IMR-90 (cell line): ENCODE measurements around the gene LIPE. TPM values are rescaled to one million over a fixed set of nuclear protein-coding genes. Genes with fewer than 3 reads are reported as not detected.

ENCODE experiments used
- ATAC-seq: fragments of 200-7000 bp; cut with Tn5 transposase; 2 replicates; pipeline ENCODE4 v1.9.1; 2020; ENCODE audit warnings: low read depth, mild to moderate bottlenecking, moderate library complexity
- BruUV-seq: library from RNA; stranded (reverse); fragments of 400-500 nt; replicated peaks from 2 replicates; lab custom pipeline; 2021; lab: Mats Ljungman, UMichigan
- CTCF ChIA-PET: fragments of 300-600 bp; formaldehyde crosslinking; extraction: SDS; loops from one replicate; lab custom pipeline; 2021; ENCODE audit warnings: antibody characterized with exemption; lab: Yijun Ruan, JAX
- POLR2A ChIA-PET: fragments of 300-600 bp; sonication (Branson Sonifier 250); formaldehyde crosslinking; loops from one replicate; lab custom pipeline; 2022; ENCODE audit warnings: antibody characterized with exemption; ENCODE audit not compliant: unreplicated experiment; lab: Charles Lee
- DNase-seq: peaks from one replicate; pipeline ENCODE4 v3.0.0; 2013
- H2AFZ ChIP-seq: replicated peaks from 2 replicates; pipeline ENCODE3; 2013; ENCODE audit warnings: low read length, mild to moderate bottlenecking; ENCODE audit not compliant: poor library complexity
- H2AK5ac ChIP-seq: 2 replicates; pipeline ENCODE4 v1.6.1; 2013; ENCODE audit warnings: low read depth, low read length, inconsistent platforms
- H2AK9ac ChIP-seq: replicated peaks from 2 replicates; pipeline ENCODE3; 2013; ENCODE audit warnings: mild to moderate bottlenecking, low read depth, low read length, moderate library complexity; ENCODE audit not compliant: poor library complexity
- H2BK120ac ChIP-seq: 2 replicates; pipeline ENCODE4 v1.6.1; 2013; ENCODE audit warnings: low read depth, low read length, inconsistent platforms
- H2BK15ac ChIP-seq: 3 replicates; pipeline ENCODE4 v1.6.1; 2013; ENCODE audit warnings: low read depth, low read length, inconsistent platforms
- H2BK20ac ChIP-seq: 2 replicates; pipeline ENCODE4 v1.6.1; 2013; ENCODE audit warnings: low read depth, mild to moderate bottlenecking, inconsistent platforms, low read length, moderate library complexity
- H2BK5ac ChIP-seq: 2 replicates; pipeline ENCODE4 v1.6.1; 2013; ENCODE audit warnings: mild to moderate bottlenecking, low read depth, low read length, inconsistent platforms; ENCODE audit not compliant: poor library complexity, severe bottlenecking
- H3K14ac ChIP-seq: replicated peaks from 2 replicates; pipeline ENCODE4 v1.6.1; 2013; ENCODE audit warnings: low read depth, low read length, inconsistent platforms
- H3K18ac ChIP-seq: 2 replicates; pipeline ENCODE4 v1.6.1; 2013; ENCODE audit warnings: low read depth, low read length, control low read depth
- H3K23ac ChIP-seq: 2 replicates; pipeline ENCODE4 v1.6.1; 2013; ENCODE audit warnings: low read depth, low read length, inconsistent platforms
- H3K27ac ChIP-seq: 2 replicates; pipeline ENCODE4 v1.5.1; 2013; ENCODE audit warnings: mild to moderate bottlenecking, control low read depth, low read length; ENCODE audit not compliant: insufficient read depth
- H3K27me3 ChIP-seq: 2 replicates; pipeline ENCODE4 v1.6.1; 2013; ENCODE audit warnings: low read length; ENCODE audit not compliant: control insufficient read depth, insufficient read depth
- H3K36me3 ChIP-seq: 2 replicates; pipeline ENCODE4 v1.6.1; 2013; ENCODE audit warnings: low read length, mixed read lengths; ENCODE audit not compliant: control insufficient read depth, insufficient read depth
- H3K4ac ChIP-seq: 2 replicates; pipeline ENCODE4 v1.6.1; 2013; ENCODE audit warnings: low read depth, low read length, inconsistent platforms
- H3K4me1 ChIP-seq: 2 replicates; pipeline ENCODE4 v1.6.1; 2013; ENCODE audit warnings: low read length, mixed read lengths; ENCODE audit not compliant: control insufficient read depth, insufficient read depth
- H3K4me2 ChIP-seq: 2 replicates; pipeline ENCODE4 v1.6.1; 2013; ENCODE audit warnings: low read depth, mild to moderate bottlenecking, control low read depth, low read length, moderate library complexity
- H3K4me3 ChIP-seq: 2 replicates; pipeline ENCODE4 v1.5.1; 2013; ENCODE audit warnings: low read depth, mild to moderate bottlenecking, control low read depth, low read length, moderate library complexity; ENCODE audit not compliant: insufficient read depth
- H3K56ac ChIP-seq: 2 replicates; pipeline ENCODE4 v1.6.1; 2013; ENCODE audit warnings: low read length, inconsistent platforms; ENCODE audit not compliant: insufficient read depth; ENCODE audit errors: extremely low read depth
- H3K79me1 ChIP-seq, 2 experiments: 2 replicates each; pipeline ENCODE4 v1.6.1; 2013; ENCODE audit warnings: low read length in 2 of 2, inconsistent platforms in 1 of 2, low read depth in 1 of 2
- H3K9ac ChIP-seq: 2 replicates; pipeline ENCODE4 v1.6.1; 2013; ENCODE audit warnings: low read depth, low read length, control low read depth
- H3K9me1 ChIP-seq: 2 replicates; pipeline ENCODE4 v1.6.1; 2013; ENCODE audit warnings: low read length, inconsistent platforms; ENCODE audit not compliant: insufficient read depth
- H3K9me3 ChIP-seq: 2 replicates; pipeline ENCODE4 v1.6.1; 2013; ENCODE audit warnings: low read length; ENCODE audit not compliant: control insufficient read depth, insufficient read depth
- H4K20me1 ChIP-seq: 2 replicates; pipeline ENCODE4 v1.6.1; 2013; ENCODE audit warnings: low read length, inconsistent platforms; ENCODE audit not compliant: insufficient read depth
- H4K5ac ChIP-seq: 2 replicates; pipeline ENCODE4 v1.6.1; 2013; ENCODE audit warnings: mild to moderate bottlenecking, low read depth, low read length, control low read depth
- H4K8ac ChIP-seq, 2 experiments: 2 replicates each; pipeline ENCODE4 v1.6.1; 2013; ENCODE audit warnings: low read depth in 2 of 2, low read length in 2 of 2, control low read depth in 1 of 2, inconsistent platforms in 1 of 2
- H4K91ac ChIP-seq: 2 replicates; pipeline ENCODE4 v1.6.1; 2013; ENCODE audit warnings: low read depth, low read length, inconsistent platforms; ENCODE audit not compliant: insufficient read depth
- BHLHE40 ChIP-seq: fragments of 150-350 bp; IDR thresholded peaks from 2 replicates; pipeline ENCODE4 v1.6.1; 2016; ENCODE audit warnings: mild to moderate bottlenecking, low read depth, low read length
- CEBPB ChIP-seq: IDR thresholded peaks from 2 replicates; pipeline ENCODE4 v1.6.1; 2012; ENCODE audit warnings: low read depth, low read length, improper control_type of control experiment
- CHD1 ChIP-seq: IDR thresholded peaks from 2 replicates; pipeline ENCODE4 v1.6.1; 2012; ENCODE audit warnings: low read depth, low read length, improper control_type of control experiment
- FOS ChIP-seq: fragments of 150-350 bp; IDR thresholded peaks from 2 replicates; pipeline ENCODE4 v1.6.1; 2016; ENCODE audit warnings: low read depth, low read length
- MAFK ChIP-seq: IDR thresholded peaks from 2 replicates; pipeline ENCODE4 v1.6.1; 2012; ENCODE audit warnings: low read depth, low read length, improper control_type of control experiment
- MXI1 ChIP-seq: IDR thresholded peaks from 2 replicates; pipeline ENCODE4 v1.6.1; 2012; ENCODE audit warnings: low read depth, mild to moderate bottlenecking, low read length, moderate library complexity, borderline replicate concordance
- NFE2L2 ChIP-seq: fragments of 150-350 bp; IDR thresholded peaks from 2 replicates; pipeline ENCODE4 v1.6.1; 2016; ENCODE audit warnings: low read depth, mild to moderate bottlenecking, low read length
- POLR2A ChIP-seq: IDR thresholded peaks from 2 replicates; pipeline ENCODE4 v1.6.1; 2012; ENCODE audit warnings: mild to moderate bottlenecking, low read depth, low read length
- RAD21 ChIP-seq: IDR thresholded peaks from 2 replicates; pipeline ENCODE4 v1.6.1; 2012; ENCODE audit warnings: low read length, improper control_type of control experiment
- RCOR1 ChIP-seq: IDR thresholded peaks from 2 replicates; pipeline ENCODE4 v1.6.1; 2012; ENCODE audit warnings: mild to moderate bottlenecking, low read length, improper control_type of control experiment; ENCODE audit not compliant: insufficient replicate concordance
- RFX5 ChIP-seq: IDR thresholded peaks from 2 replicates; pipeline ENCODE4 v1.8.0; 2012; ENCODE audit warnings: low read depth, mild to moderate bottlenecking, low read length, moderate library complexity
- SMC3 ChIP-seq: fragments of 150-350 bp; IDR thresholded peaks from 2 replicates; pipeline ENCODE4 v1.6.1; 2016; ENCODE audit warnings: low read depth, mild to moderate bottlenecking, antibody characterized with exemption, low read length, moderate library complexity
- WGBS, 2 experiments: methylation state at CpG; one replicate each; pipeline versions ENCODE4 v1.1.5 to v1.1.7; 2013; ENCODE audit warnings: missing lambda C conversion rate in 2 of 2; ENCODE audit not compliant: insufficient read length in 1 of 2; ENCODE audit errors: extremely low coverage in 2 of 2; 5-methylcytosine and 5-hydroxymethylcytosine counted together
- dilution Hi-C: fragments of 300-500 bp; cut with HindIII; formaldehyde crosslinking; loops from one replicate; pipeline ENCODE4 v1.14.3; 2018; ENCODE audit warnings: low sequenced_read_pairs; ENCODE audit not compliant: unreplicated experiment
- in situ Hi-C: fragments of 300-500 bp; cut with MboI; formaldehyde crosslinking; loops from 3 replicates; pipeline ENCODE4 v1.14.3; 2019; ENCODE audit warnings: low sequenced_read_pairs, inconsistent platforms, mixed read lengths
- intact Hi-C: fragments of 100-400 bp; cut with micrococcal nuclease; formaldehyde crosslinking; loops from 2 replicates; pipeline ENCODE4 v1.10.0; 2022
- polyA plus RNA-seq, 3 experiments: library from polyadenylated mRNA; depleted of rRNA; stranded (reverse); fragments of >200 nt; gene quantifications; 2 replicates each; pipeline ENCODE4 v1.2.3, GENCODE V29; 2012; ENCODE audit warnings: low replicate concordance in 1 of 3
- total RNA-seq: library from RNA; depleted of rRNA; stranded (reverse); fragments of >200 nt; gene quantifications from 2 replicates; pipeline ENCODE4 v1.2.3, GENCODE V29; 2012
- TF ChIP-seq, protein P1 (sequence below): fragments of 150-350 bp; IDR thresholded peaks from 2 replicates; pipeline ENCODE4 v1.6.1; 2017; ENCODE audit warnings: mild to moderate bottlenecking, antibody characterized with exemption, low read length, low read depth
- TF ChIP-seq, protein P2 (sequence below): fragments of 150-350 bp; IDR thresholded peaks from 2 replicates; pipeline ENCODE4 v1.6.1; 2016; ENCODE audit warnings: low read depth, mild to moderate bottlenecking, low read length, moderate library complexity, borderline replicate concordance
- TF ChIP-seq, protein P3 (sequence below): conservative IDR thresholded peaks from 2 replicates; pipeline ENCODE4 v1.5.1; 2012; ENCODE audit warnings: mild to moderate bottlenecking, low read depth, low read length, improper control_type of control experiment

LIPE gene
- total and polyA plus RNA-seq, 2 of the 4 experiments (the other 2 are of a cell fraction), result 1.1 to 5.4 TPM

DNA sequence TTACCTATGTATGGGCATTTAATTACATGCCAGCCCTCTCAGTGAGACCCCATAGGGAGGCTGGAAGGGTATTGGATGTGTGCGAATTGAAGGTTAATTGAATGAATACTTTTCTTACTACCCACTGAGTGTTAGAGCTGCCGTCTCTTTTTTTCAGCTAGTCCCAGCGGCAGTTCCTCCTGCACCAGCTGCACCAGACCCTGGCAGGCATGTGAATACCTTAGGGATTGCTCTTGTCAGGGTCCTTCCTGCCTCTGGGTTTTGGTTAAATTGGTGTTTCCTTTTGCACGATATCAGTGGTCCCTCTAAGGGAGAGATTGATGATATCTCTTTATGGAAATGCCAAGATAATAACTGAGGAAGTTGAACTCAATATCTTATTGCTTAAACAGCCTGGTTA is 25.4 kb upstream of the LIPE start:
- Histone ChIP-seq H4K91ac (no peak overlapping the region), H4K20me1 (no peaks in the 10 kb centered on the region; the same call in 1 of the 2 replicates), H2BK5ac (no peak overlapping the region), H3K79me1 (no peaks in the 10 kb centered on the region), H4K8ac (no peak overlapping the region), H3K4me1 (no peaks in the 10 kb centered on the region), H2BK120ac (no peak overlapping the region), H3K14ac (no peak overlapping the region), H3K27ac (no peak overlapping the region), H3K4me3 (no peak overlapping the region), H2AFZ (no peak overlapping the region), H3K27me3 (peaks cover 26% of the 10 kb centered on the region), H3K4ac (no peak overlapping the region), H3K9me3 (no peaks in the 10 kb centered on the region), H3K9me1 (no peaks in the 10 kb centered on the region), H2AK9ac (no peak overlapping the region), H2BK20ac (no peak overlapping the region), H3K56ac (no peak overlapping the region), H4K5ac (no peak overlapping the region), H3K4me2 (no peak overlapping the region), H2AK5ac (no peak overlapping the region), H3K18ac (no peak overlapping the region), H3K36me3 (no peaks in the 10 kb centered on the region), H3K9ac (no peak overlapping the region), H3K23ac (no peak overlapping the region), H2BK15ac (no peak overlapping the region)
- DNase-seq, result no peak
- ChIA-PET CTCF (interaction anchor here (0.6 to 1.4 kb wide), 2 partner anchors 14 to 1028 kb away, joined by 3 read pairs; no protein-coding TSS in a partner anchor), POLR2A (no interaction called here)
- BruUV-seq, result no TSS peak
- dilution Hi-C loops (no loop called here), intact Hi-C loops (no loop called here), in situ Hi-C loops (loop anchor here (5.0 kb wide), 1 partner anchor 75 kb away; the partner anchor contains the start of gene CEACAM1)
- no CpG with 5 or more reads among the region's 4 CpGs for WGBS, 2 experiments
- TF ChIP-seq, protein P1, sequence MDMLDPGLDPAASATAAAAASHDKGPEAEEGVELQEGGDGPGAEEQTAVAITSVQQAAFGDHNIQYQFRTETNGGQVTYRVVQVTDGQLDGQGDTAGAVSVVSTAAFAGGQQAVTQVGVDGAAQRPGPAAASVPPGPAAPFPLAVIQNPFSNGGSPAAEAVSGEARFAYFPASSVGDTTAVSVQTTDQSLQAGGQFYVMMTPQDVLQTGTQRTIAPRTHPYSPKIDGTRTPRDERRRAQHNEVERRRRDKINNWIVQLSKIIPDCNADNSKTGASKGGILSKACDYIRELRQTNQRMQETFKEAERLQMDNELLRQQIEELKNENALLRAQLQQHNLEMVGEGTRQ, result no peak
- TF ChIP-seq NFE2L2, result no peak
- no peak for TF ChIP-seq RFX5
- TF ChIP-seq SMC3, result no peak
- no peak for TF ChIP-seq POLR2A
- no peak for TF ChIP-seq CEBPB
- no peak for TF ChIP-seq RCOR1
- no peak for TF ChIP-seq FOS
- TF ChIP-seq CHD1, result no peak
- TF ChIP-seq RAD21, result no peak
- no peak for TF ChIP-seq BHLHE40
- no peak for TF ChIP-seq MXI1
- TF ChIP-seq, protein P2, sequence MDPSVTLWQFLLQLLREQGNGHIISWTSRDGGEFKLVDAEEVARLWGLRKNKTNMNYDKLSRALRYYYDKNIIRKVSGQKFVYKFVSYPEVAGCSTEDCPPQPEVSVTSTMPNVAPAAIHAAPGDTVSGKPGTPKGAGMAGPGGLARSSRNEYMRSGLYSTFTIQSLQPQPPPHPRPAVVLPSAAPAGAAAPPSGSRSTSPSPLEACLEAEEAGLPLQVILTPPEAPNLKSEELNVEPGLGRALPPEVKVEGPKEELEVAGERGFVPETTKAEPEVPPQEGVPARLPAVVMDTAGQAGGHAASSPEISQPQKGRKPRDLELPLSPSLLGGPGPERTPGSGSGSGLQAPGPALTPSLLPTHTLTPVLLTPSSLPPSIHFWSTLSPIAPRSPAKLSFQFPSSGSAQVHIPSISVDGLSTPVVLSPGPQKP, result no peak
- TF ChIP-seq, protein P3, sequence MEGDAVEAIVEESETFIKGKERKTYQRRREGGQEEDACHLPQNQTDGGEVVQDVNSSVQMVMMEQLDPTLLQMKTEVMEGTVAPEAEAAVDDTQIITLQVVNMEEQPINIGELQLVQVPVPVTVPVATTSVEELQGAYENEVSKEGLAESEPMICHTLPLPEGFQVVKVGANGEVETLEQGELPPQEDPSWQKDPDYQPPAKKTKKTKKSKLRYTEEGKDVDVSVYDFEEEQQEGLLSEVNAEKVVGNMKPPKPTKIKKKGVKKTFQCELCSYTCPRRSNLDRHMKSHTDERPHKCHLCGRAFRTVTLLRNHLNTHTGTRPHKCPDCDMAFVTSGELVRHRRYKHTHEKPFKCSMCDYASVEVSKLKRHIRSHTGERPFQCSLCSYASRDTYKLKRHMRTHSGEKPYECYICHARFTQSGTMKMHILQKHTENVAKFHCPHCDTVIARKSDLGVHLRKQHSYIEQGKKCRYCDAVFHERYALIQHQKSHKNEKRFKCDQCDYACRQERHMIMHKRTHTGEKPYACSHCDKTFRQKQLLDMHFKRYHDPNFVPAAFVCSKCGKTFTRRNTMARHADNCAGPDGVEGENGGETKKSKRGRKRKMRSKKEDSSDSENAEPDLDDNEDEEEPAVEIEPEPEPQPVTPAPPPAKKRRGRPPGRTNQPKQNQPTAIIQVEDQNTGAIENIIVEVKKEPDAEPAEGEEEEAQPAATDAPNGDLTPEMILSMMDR, result no peak
- no peak for TF ChIP-seq MAFK
- no peak for ATAC-seq
